Glutamatergic neuron (in vitro differentiated cells): ENCODE results near the gene RIPOR2. TPM values are rescaled to one million over a fixed set of nuclear protein-coding genes. Genes with fewer than 3 reads are reported as not detected.
"Not testable (repeated sequence)": the region's sequence is repeated elsewhere in the genome, so short reads cannot be mapped to it uniquely, and the experiment has no call there.

Experiments
- DNase-seq: peaks from one replicate; pipeline ENCODE4 v3.0.0; 2022
- H3K27ac Mint-ChIP-seq: one replicate; pipeline ENCODE4 v1.8.0; 2020; ENCODE audit warnings: mild to moderate bottlenecking, mixed read lengths, inconsistent platforms; ENCODE audit not compliant: unreplicated experiment
- H3K27me3 Mint-ChIP-seq: one replicate; pipeline ENCODE4 v1.8.0; 2020; ENCODE audit warnings: mild to moderate bottlenecking, moderate library complexity, mixed read lengths, inconsistent platforms; ENCODE audit not compliant: unreplicated experiment
- H3K36me3 Mint-ChIP-seq: one replicate; pipeline ENCODE4 v1.8.0; 2020; ENCODE audit warnings: mild to moderate bottlenecking, mixed read lengths, inconsistent platforms; ENCODE audit not compliant: unreplicated experiment
- H3K4me1 Mint-ChIP-seq: one replicate; pipeline ENCODE4 v1.8.0; 2020; ENCODE audit warnings: mild to moderate bottlenecking, low read depth, mixed read lengths, inconsistent platforms; ENCODE audit not compliant: unreplicated experiment
- H3K4me3 Mint-ChIP-seq: one replicate; pipeline ENCODE4 v1.8.0; 2020; ENCODE audit warnings: mild to moderate bottlenecking, mixed read lengths, inconsistent platforms; ENCODE audit not compliant: unreplicated experiment
- H3K9me3 Mint-ChIP-seq: one replicate; pipeline ENCODE4 v1.8.0; 2020; ENCODE audit warnings: mild to moderate bottlenecking, moderate library complexity, mixed read lengths, inconsistent platforms; ENCODE audit not compliant: unreplicated experiment
- CTCF ChIP-seq: fragments of 200-600 bp; sonication (generic); IDR thresholded peaks from one replicate; pipeline ENCODE4 v1.5.0; 2021; ENCODE audit not compliant: partially characterized antibody, unreplicated experiment
- total RNA-seq: library from RNA; stranded (reverse); fragmentation: NEBNext Ultra II Directional; extraction: Animal tissue kit (Norgen Biotek cat#: 25700); gene quantifications from one replicate; pipeline ENCODE4 v1.2.1, GENCODE V29; 2021; ENCODE audit not compliant: unreplicated experiment

RIPOR2 gene
- total RNA-seq, 1 donor from 2014 or later = 82.2 TPM

DNA sequence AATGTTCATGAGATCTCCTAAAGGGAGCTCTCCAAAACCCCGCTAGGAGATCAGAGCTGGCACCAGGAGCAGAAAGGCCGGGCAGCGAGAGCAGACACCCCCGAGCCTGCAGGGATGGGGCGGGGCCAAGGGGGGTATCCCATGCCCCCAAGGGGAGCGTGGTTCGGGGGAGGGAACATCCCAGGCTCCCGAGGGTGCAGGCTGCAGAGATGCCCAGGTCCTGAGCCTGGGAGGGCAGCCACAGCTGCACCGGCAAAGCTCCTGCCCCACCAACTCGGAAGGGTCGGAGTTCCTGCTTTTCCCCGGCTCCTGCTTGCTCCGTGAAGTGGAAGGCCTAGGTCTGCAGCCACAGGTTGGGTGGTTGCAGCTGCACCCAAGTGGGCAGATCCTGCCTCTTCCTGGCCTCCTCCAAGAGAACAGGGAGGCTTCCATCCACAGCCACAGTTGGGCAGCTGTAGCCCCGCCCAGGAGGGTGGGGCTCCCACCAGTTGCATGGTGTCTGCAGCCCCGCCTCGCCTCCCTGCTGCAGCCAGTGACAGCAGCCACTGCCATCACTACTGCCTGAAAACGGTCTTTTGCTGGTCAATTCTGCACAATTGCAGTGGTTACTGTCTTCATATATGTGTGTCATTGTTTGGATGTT, 174.4 kb downstream of the RIPOR2 start:
- Mint-ChIP-seq H3K9me3 (no peaks in the 10 kb centered on the region), H3K36me3 (no peaks in the 10 kb centered on the region), H3K4me1 (no peaks in the 10 kb centered on the region), H3K27ac (no peak overlapping the region), H3K4me3 (no peak overlapping the region), H3K27me3 (peaks cover 2% of the 10 kb centered on the region)
- no peak for DNase-seq
- TF ChIP-seq CTCF = no peak

- H3K4me1 Mint-ChIP-seq = no peaks in the 10 kb centered on the region
- H3K27me3 Mint-ChIP-seq = peaks cover 2% of the 10 kb centered on the region
- no peak for TF ChIP-seq CTCF
- no peaks in the 10 kb centered on the region for H3K9me3 Mint-ChIP-seq
- H3K36me3 Mint-ChIP-seq = no peaks in the 10 kb centered on the region
- no peak overlapping the region for H3K27ac Mint-ChIP-seq
- no peak overlapping the region for H3K4me3 Mint-ChIP-seq
- no peak for DNase-seq
Measured at GRCh38 chr6:24760210-24760609, 175.6 kb downstream of the RIPOR2 start.

GRCh38 chr6:24759718-24760117, 176.0 kb downstream of the RIPOR2 start:
- Mint-ChIP-seq H3K4me3 (no peak overlapping the region), H3K27me3 (peaks cover 2% of the 10 kb centered on the region), H3K9me3 (no peaks in the 10 kb centered on the region), H3K27ac (no peak overlapping the region), H3K36me3 (no peaks in the 10 kb centered on the region), H3K4me1 (no peaks in the 10 kb centered on the region)
- no peak for DNase-seq
- TF ChIP-seq CTCF = no peak

DNA sequence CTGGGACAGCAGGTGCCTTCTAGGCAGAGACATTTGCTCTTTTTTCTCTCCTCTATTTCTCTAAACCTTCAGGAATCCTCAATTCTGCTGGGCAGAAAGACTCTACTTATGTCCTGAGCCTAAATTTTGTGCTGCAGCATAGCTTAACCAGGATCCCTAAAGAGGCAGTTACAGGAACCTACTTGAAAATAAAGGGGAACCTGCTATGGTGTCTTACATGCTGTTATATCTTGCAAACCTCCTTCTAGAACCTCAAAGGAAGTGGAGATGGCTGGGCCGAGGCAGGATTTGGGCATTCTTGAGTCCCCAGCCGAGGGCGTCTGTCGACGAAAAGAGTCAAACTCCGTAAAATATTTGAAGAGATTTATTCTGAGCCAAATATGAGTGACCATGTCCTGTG, 178.1 kb downstream of the RIPOR2 start:
- DNase-seq = no peak
- no peak for TF ChIP-seq CTCF
- Mint-ChIP-seq H3K27me3 (peaks cover 2% of the 10 kb centered on the region), H3K36me3 (no peaks in the 10 kb centered on the region), H3K4me1 (no peaks in the 10 kb centered on the region), H3K27ac (no peak overlapping the region), H3K9me3 (peaks cover under 1% of the 10 kb centered on the region), H3K4me3 (no peak overlapping the region)

DNA sequence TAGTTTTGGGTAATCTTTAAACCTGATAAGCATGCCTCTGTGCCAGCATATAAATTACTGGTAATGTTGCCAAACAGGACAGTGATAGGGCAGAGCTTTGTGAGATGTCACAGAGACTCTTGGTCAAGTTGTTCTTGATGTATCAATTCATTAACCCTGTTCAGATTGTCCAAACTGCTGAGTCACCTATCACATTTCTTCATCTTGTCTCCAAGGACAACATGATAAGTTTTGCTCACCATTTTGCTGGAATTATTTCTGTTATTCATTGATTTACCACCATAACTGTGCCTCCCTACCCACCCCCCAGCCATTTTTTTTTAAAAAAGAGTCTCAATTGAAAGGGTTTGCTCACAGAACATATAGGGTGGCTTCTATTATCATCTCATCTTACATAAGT, 180.5 kb downstream of the RIPOR2 start:
- DNase-seq = no peak
- Mint-ChIP-seq H3K9me3 (peaks cover 3% of the 10 kb centered on the region), H3K27me3 (peaks cover 2% of the 10 kb centered on the region), H3K4me1 (no peaks in the 10 kb centered on the region), H3K4me3 (no peak overlapping the region), H3K27ac (no peak overlapping the region), H3K36me3 (no peaks in the 10 kb centered on the region)
- no peak for TF ChIP-seq CTCF

- not testable (repeated sequence) for H3K27ac Mint-ChIP-seq, H3K4me3 Mint-ChIP-seq, H3K36me3 Mint-ChIP-seq, H3K27me3 Mint-ChIP-seq, H3K4me1 Mint-ChIP-seq, DNase-seq, H3K9me3 Mint-ChIP-seq
Measured at GRCh38 chr6:24754378-24754777, 181.4 kb downstream of the RIPOR2 start.
